Mononuclear cell (primary cell): ENCODE data around the gene BLCAP. TPM values are rescaled to one million over a fixed set of nuclear protein-coding genes. Genes with fewer than 3 reads are reported as not detected.

Source experiments
- H3K27me3 ChIP-seq: 2 replicates; pipeline ENCODE4 v1.6.0; 2011; ENCODE audit warnings: low read length, control low read depth; ENCODE audit not compliant: insufficient read depth
- H3K4me1 ChIP-seq: 2 replicates; pipeline ENCODE4 v1.5.1; 2011; ENCODE audit warnings: mild to moderate bottlenecking, low read length, control low read depth; ENCODE audit not compliant: insufficient read depth
- H3K4me3 ChIP-seq: 2 replicates; pipeline ENCODE4 v1.5.1; 2011; ENCODE audit warnings: mild to moderate bottlenecking, low read length, moderate library complexity
- H3K9me3 ChIP-seq: 2 replicates; pipeline ENCODE4 v1.5.1; 2011; ENCODE audit warnings: low read depth, mild to moderate bottlenecking, control low read depth, low read length
- total RNA-seq: library from RNA; depleted of rRNA; stranded (reverse); fragments of >200 nt; gene quantifications from one replicate; pipeline ENCODE4 v1.2.3, GENCODE V29; 2012

The BLCAP gene
- total RNA-seq, 1 donor: 26.7 TPM

GRCh38 chr20:37528446-37529213, 954 bp upstream of the BLCAP start:
- no peaks in the 10 kb centered on the region for H3K27me3 ChIP-seq
- no peaks in the 10 kb centered on the region for H3K9me3 ChIP-seq
- peaks cover 35% of the 10 kb centered on the region for H3K4me1 ChIP-seq
- H3K4me3 ChIP-seq: peak overlapping the region; percentile 98

GRCh38 chr20:37526839-37527637, 638 bp downstream of the BLCAP start:
- Histone ChIP-seq H3K9me3 (no peaks in the 10 kb centered on the region), H3K4me1 (peaks cover 39% of the 10 kb centered on the region), H3K27me3 (no peaks in the 10 kb centered on the region), H3K4me3 (peak overlapping the region; percentile 98)

GRCh38 chr20:37526238-37526838, 1.3 kb downstream of the BLCAP start:
- Histone ChIP-seq H3K4me1 (peaks cover 45% of the 10 kb centered on the region), H3K4me3 (peak overlapping the region; percentile 98), H3K27me3 (no peaks in the 10 kb centered on the region), H3K9me3 (no peaks in the 10 kb centered on the region)

GRCh38 chr20:37525810-37526209, 1.9 kb downstream of the BLCAP start:
- peaks cover 46% of the 10 kb centered on the region for H3K4me1 ChIP-seq
- no peaks in the 10 kb centered on the region for H3K9me3 ChIP-seq
- H3K4me3 ChIP-seq: no peak overlapping the region
- no peaks in the 10 kb centered on the region for H3K27me3 ChIP-seq

GRCh38 chr20:37524859-37525708, 2.6 kb downstream of the BLCAP start:
- Histone ChIP-seq H3K4me1 (peaks cover 46% of the 10 kb centered on the region), H3K27me3 (no peaks in the 10 kb centered on the region), H3K4me3 (no peak overlapping the region), H3K9me3 (no peaks in the 10 kb centered on the region)

GRCh38 chr20:37523911-37524700, 3.6 kb downstream of the BLCAP start:
- no peaks in the 10 kb centered on the region for H3K9me3 ChIP-seq
- H3K27me3 ChIP-seq: no peaks in the 10 kb centered on the region
- H3K4me3 ChIP-seq: no peak overlapping the region
- peaks cover 46% of the 10 kb centered on the region for H3K4me1 ChIP-seq

- peaks cover 36% of the 10 kb centered on the region for H3K4me1 ChIP-seq
- no peaks in the 10 kb centered on the region for H3K9me3 ChIP-seq
- H3K27me3 ChIP-seq: no peaks in the 10 kb centered on the region
- H3K4me3 ChIP-seq: no peak overlapping the region
These were observed 4.7 kb downstream of the BLCAP start for GRCh38 chr20:37523012-37523391.

- Histone ChIP-seq H3K4me1 (peaks cover 36% of the 10 kb centered on the region), H3K27me3 (no peaks in the 10 kb centered on the region), H3K4me3 (no peak overlapping the region), H3K9me3 (no peaks in the 10 kb centered on the region)
These were observed 5.2 kb downstream of the BLCAP start for GRCh38 chr20:37522260-37523011.

- H3K4me1 ChIP-seq: peaks cover 28% of the 10 kb centered on the region
- H3K9me3 ChIP-seq: no peaks in the 10 kb centered on the region
- H3K4me3 ChIP-seq: no peak within 1 kb of the TSS
- no peaks in the 10 kb centered on the region for H3K27me3 ChIP-seq
These were observed 6.5 kb downstream of the BLCAP start, which contains the start of gene NNAT for GRCh38 chr20:37521061-37521771. TSS of gene NNAT (plus strand) at chr20:37521250. CDS start at chr20:37521332, 82 bp downstream.

- no peaks in the 10 kb centered on the region for H3K9me3 ChIP-seq
- no peaks in the 10 kb centered on the region for H3K27me3 ChIP-seq
- H3K4me3 ChIP-seq: no peak overlapping the region
- H3K4me1 ChIP-seq: peaks cover 20% of the 10 kb centered on the region
These were observed 7.2 kb downstream of the BLCAP start for GRCh38 chr20:37520419-37520955.

- H3K9me3 ChIP-seq: no peaks in the 10 kb centered on the region
- H3K27me3 ChIP-seq: no peaks in the 10 kb centered on the region
- H3K4me3 ChIP-seq: no peak overlapping the region
- H3K4me1 ChIP-seq: peaks cover 13% of the 10 kb centered on the region
These were observed 7.9 kb downstream of the BLCAP start for GRCh38 chr20:37519508-37520418.
